A549 (cell line): Measurements from ENCODE around the gene SMIM35. TPM values are rescaled to one million over a fixed set of nuclear protein-coding genes. Genes with fewer than 3 reads are reported as not detected.

Source experiments
- ATAC-seq, 2 experiments: fragments of 200-7000 bp in 1 of 2; fragments of >200 bp in 1 of 2; cut with Nextera tagmentation in 1 of 2; cut with Tn5 transposase in 1 of 2; 3 replicates each; pipeline versions ENCODE4 v1.8.0 to v1.9.1; 2018 to 2020; ENCODE audit warnings: mild to moderate bottlenecking in 1 of 2, moderate library complexity in 1 of 2
- CTCF ChIA-PET: fragments of 300-600 bp; sonication (Branson Sonifier 250); formaldehyde crosslinking; extraction: SDS; loops from one replicate; lab custom pipeline; 2021; ENCODE audit warnings: antibody characterized with exemption, inconsistent platforms; lab: Yijun Ruan, JAX
- POLR2A ChIA-PET: fragments of 350-600 bp; formaldehyde crosslinking; extraction: SDS; loops from one replicate; lab custom pipeline; 2021; ENCODE audit warnings: antibody characterized with exemption, inconsistent platforms; lab: Yijun Ruan, JAX
- DNase-seq, 2 experiments: peaks; one replicate each; pipeline versions ENCODE4 v3.0.0 to v3.0.0-alpha.2; 2011 to 2016; ENCODE audit warnings: low read depth in 1 of 2, low spot score in 1 of 2
- FAIRE-seq: peaks from 2 replicates; lab custom pipeline; 2011; peaks lifted over from hg19 to GRCh38; lab: Jason Lieb, UNC
- H3K27ac ChIP-seq, 2 experiments: fragments of >200 bp; sonication (Bioruptor Twin); formaldehyde crosslinking; 3 replicates each; pipeline ENCODE4 v1.5.1; 2016 to 2017
- H3K4me1 ChIP-seq: fragments of >200 bp; sonication (Bioruptor Twin); formaldehyde crosslinking; 3 replicates; pipeline ENCODE4 v1.6.1; 2016
- H3K4me2 ChIP-seq: fragments of >200 bp; sonication (Bioruptor Twin); formaldehyde crosslinking; 3 replicates; pipeline ENCODE4 v1.6.1; 2016
- H3K4me3 ChIP-seq: fragments of >200 bp; sonication (Bioruptor Twin); formaldehyde crosslinking; 3 replicates; pipeline ENCODE4 v1.5.1; 2016
- H3K9me3 ChIP-seq: fragments of >200 bp; sonication (Bioruptor Twin); formaldehyde crosslinking; 3 replicates; pipeline ENCODE4 v1.6.1; 2016
- BCL3 ChIP-seq: fragments of >200 bp; sonication (Bioruptor Twin); formaldehyde crosslinking; IDR thresholded peaks from 3 replicates; pipeline ENCODE4 v1.6.1; 2016
- CBX2 ChIP-seq: fragments of 200-600 bp; sonication (generic); IDR thresholded peaks from 2 replicates; pipeline ENCODE4 v1.6.1; 2016; ENCODE audit warnings: low read depth, mild to moderate bottlenecking, borderline replicate concordance
- ELK1 ChIP-seq: fragments of 150-350 bp; IDR thresholded peaks from 2 replicates; pipeline ENCODE4 v1.6.1; 2014; ENCODE audit warnings: low read depth, mild to moderate bottlenecking, low read length
- EP300 ChIP-seq, 2 experiments: fragments of >200 bp; sonication (Bioruptor Twin); formaldehyde crosslinking; IDR thresholded peaks; 2 replicates in 1 of 2; 3 replicates in 1 of 2; pipeline ENCODE4 v1.6.1; 2016 to 2017
- FOXS1 ChIP-seq: fragments of 250-450 bp; sonication (Bioruptor Pico); IDR thresholded peaks from 2 replicates; pipeline ENCODE4 v1.5.0; 2020; ENCODE audit warnings: mild to moderate bottlenecking, moderate library complexity
- HDAC2 ChIP-seq: fragments of 200-600 bp; sonication (generic); IDR thresholded peaks from 2 replicates; pipeline ENCODE4 v1.6.1; 2016
- HEYL ChIP-seq: fragments of 250-450 bp; sonication (Bioruptor Pico); IDR thresholded peaks from 2 replicates; pipeline ENCODE4 v1.8.0; 2021; ENCODE audit warnings: mild to moderate bottlenecking, moderate library complexity
- HOXB13 ChIP-seq: fragments of 250-450 bp; sonication (Bioruptor Pico); IDR thresholded peaks from 2 replicates; pipeline ENCODE4 v1.5.0; 2020; ENCODE audit warnings: low read depth, mild to moderate bottlenecking, moderate library complexity
- JUNB ChIP-seq: fragments of >200 bp; sonication (Bioruptor Twin); formaldehyde crosslinking; IDR thresholded peaks from 2 replicates; pipeline ENCODE4 v1.6.1; 2016
- MAX ChIP-seq: IDR thresholded peaks from 2 replicates; pipeline ENCODE4 v1.6.1; 2012
- NFE2L2 ChIP-seq: fragments of 150-350 bp; conservative IDR thresholded peaks from 2 replicates; pipeline ENCODE4 v1.6.1; 2014; ENCODE audit warnings: low read length
- NR3C1 ChIP-seq: fragments of >200 bp; sonication (Bioruptor Twin); formaldehyde crosslinking; IDR thresholded peaks from 3 replicates; pipeline ENCODE4 v1.6.1; 2017
- RAD21 ChIP-seq, 2 experiments: fragments of >200 bp in 1 of 2; sonication (Bioruptor Twin) in 1 of 2; formaldehyde crosslinking in 1 of 2; IDR thresholded peaks in 1 of 2; conservative IDR thresholded peaks in 1 of 2; 2 replicates in 1 of 2; 3 replicates in 1 of 2; pipeline ENCODE4 v1.6.1; 2012 to 2018; ENCODE audit warnings: inconsistent platforms in 1 of 2
- RARB ChIP-seq: fragments of 250-450 bp; sonication (Bioruptor Pico); IDR thresholded peaks from 2 replicates; pipeline ENCODE4 v1.8.0; 2021; ENCODE audit warnings: mild to moderate bottlenecking, moderate library complexity
- REST ChIP-seq: fragments of 200-600 bp; sonication (generic); IDR thresholded peaks from 2 replicates; pipeline ENCODE4 v1.6.1; 2016; ENCODE audit warnings: antibody characterized with exemption, mild to moderate bottlenecking, moderate library complexity
- TP53 ChIP-seq: fragments of 250-450 bp; sonication (Bioruptor Pico); IDR thresholded peaks from 2 replicates; pipeline ENCODE4 v1.5.0; 2021; ENCODE audit warnings: mild to moderate bottlenecking, moderate library complexity
- ZNF302 ChIP-seq: fragments of 250-450 bp; sonication (Bioruptor Pico); IDR thresholded peaks from 2 replicates; pipeline ENCODE4 v1.9.0; 2021; ENCODE audit warnings: inconsistent platforms, mild to moderate bottlenecking, moderate library complexity
- WGBS: methylation state at CpG from one replicate; pipeline ENCODE4 v1.1.6; 2017; ENCODE audit errors: missing lambda C conversion rate; 5-methylcytosine and 5-hydroxymethylcytosine counted together
- polyA plus RNA-seq, 4 experiments: library from polyadenylated mRNA; depleted of rRNA in 3 of 4; stranded (reverse); fragments of >200 nt; fragmentation: RNase III in 1 of 4; extraction: RNeasy Plus Mini Kit Qiagen cat#74134 plus additional on column Dnase treatment in 1 of 4; gene quantifications; 2 replicates in 3 of 4; 3 replicates in 1 of 4; pipeline ENCODE4 v1.2.3, GENCODE V29; 2011 to 2017
- TF ChIP-seq, protein P1 (sequence below): fragments of 250-450 bp; sonication (Bioruptor Pico); IDR thresholded peaks from 2 replicates; pipeline ENCODE4 v1.5.0; 2020; ENCODE audit warnings: low read depth, mild to moderate bottlenecking, moderate library complexity

Gene SMIM35
- polyA plus RNA-seq, 2 of the 4 experiments (the other 2 are of a cell fraction) = not detected

DNA sequence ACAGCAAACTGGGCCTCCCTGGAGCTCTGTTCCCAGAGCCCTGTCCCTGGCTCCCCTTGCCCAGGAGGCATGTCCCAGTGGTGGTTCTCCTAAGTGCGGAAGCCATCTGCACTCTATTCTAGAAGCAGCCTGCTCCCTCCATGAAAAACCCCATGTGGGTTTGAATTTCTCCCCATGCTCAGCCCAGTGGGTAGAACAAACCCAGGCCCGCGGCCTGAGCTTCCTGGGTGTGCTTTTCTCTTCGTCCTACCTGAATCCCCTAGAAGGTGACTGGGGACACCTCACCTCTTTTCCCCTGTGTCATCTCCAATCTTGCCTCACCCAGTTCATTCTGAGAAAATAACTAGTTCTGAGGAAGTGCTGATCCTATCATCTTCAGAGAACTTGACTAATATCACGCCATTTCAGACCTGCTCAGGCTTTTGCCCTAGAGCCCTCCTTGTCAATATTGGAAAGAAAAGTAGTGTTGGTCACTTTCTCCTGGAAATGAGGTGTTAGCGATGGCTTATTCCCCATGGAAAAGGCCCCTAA lies 84.7 kb downstream of the SMIM35 start:
- TF ChIP-seq MAX (no peak), JUNB (no peak), TP53 (CRISPR knock-in tag) (no peak), NFE2L2 (no peak), ZNF302 (no peak), HDAC2 (no peak), CBX2 (no peak), FOXS1 (CRISPR knock-in tag) (no peak), REST (no peak), RARB (CRISPR knock-in tag) (no peak), HEYL (CRISPR knock-in tag) (no peak), BCL3 (no peak), RAD21 (conservative IDR thresholded peaks at IDR 0.05 in 1 of 2, IDR thresholded peaks at IDR 0.05 in 1 of 2) (no peak)
- TF ChIP-seq, protein P1, sequence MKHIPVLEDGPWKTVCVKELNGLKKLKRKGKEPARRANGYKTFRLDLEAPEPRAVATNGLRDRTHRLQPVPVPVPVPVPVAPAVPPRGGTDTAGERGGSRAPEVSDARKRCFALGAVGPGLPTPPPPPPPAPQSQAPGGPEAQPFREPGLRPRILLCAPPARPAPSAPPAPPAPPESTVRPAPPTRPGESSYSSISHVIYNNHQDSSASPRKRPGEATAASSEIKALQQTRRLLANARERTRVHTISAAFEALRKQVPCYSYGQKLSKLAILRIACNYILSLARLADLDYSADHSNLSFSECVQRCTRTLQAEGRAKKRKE (CRISPR knock-in tag) = no peak
- ChIA-PET CTCF (interaction anchor here (1.3 kb wide), 2 partner anchors 8 to 51 kb away, joined by 4 to 6 read pairs; no protein-coding TSS in a partner anchor), POLR2A (no interaction called here)
- Histone ChIP-seq H3K27ac (no peak overlapping the region), H3K4me1 (no peaks in the 10 kb centered on the region), H3K4me3 (no peak overlapping the region), H3K9me3 (no peaks in the 10 kb centered on the region), H3K4me2 (no peak overlapping the region)
- 81% methylated on average over 6 of the region's 6 CpGs for WGBS
- no peak for DNase-seq
- no peak for ATAC-seq
- FAIRE-seq = no peak

- Histone ChIP-seq H3K9me3 (no peaks in the 10 kb centered on the region), H3K27ac (no peak overlapping the region), H3K4me3 (no peak overlapping the region), H3K4me1 (no peaks in the 10 kb centered on the region), H3K4me2 (no peak overlapping the region)
- WGBS = 48% methylated on average over 5 of the region's 5 CpGs
- TF ChIP-seq ELK1 (no peak), HOXB13 (CRISPR knock-in tag) (no peak), NR3C1 (no peak), MAX (no peak), REST (no peak), EP300 (IDR thresholded peaks at IDR 0.05) (no peak), HEYL (CRISPR knock-in tag) (no peak)
- no peak for ATAC-seq
- ChIA-PET CTCF (interaction anchor here (1.3 kb wide), 2 partner anchors 9 to 52 kb away, joined by 4 to 6 read pairs; no protein-coding TSS in a partner anchor), POLR2A (no interaction called here)
- no peak for DNase-seq
- FAIRE-seq = no peak
Measured at GRCh38 chr11:118001494-118001971, 85.2 kb downstream of the SMIM35 start.
